PC-9 (cell line): Measurements from ENCODE around the gene HNRNPM. TPM values are rescaled to one million over a fixed set of nuclear protein-coding genes. Genes with fewer than 3 reads are reported as not detected.

Source experiments
- BruUV-seq: library from RNA; stranded (reverse); fragments of 400-500 nt; replicated peaks from 2 replicates; lab custom pipeline; 2021; lab: Mats Ljungman, UMichigan
- CTCF ChIA-PET: fragments of 300-600 bp; sonication (Branson Sonifier 250); formaldehyde crosslinking; loops from one replicate; lab custom pipeline; 2022; ENCODE audit warnings: antibody characterized with exemption; lab: Charles Lee
- POLR2A ChIA-PET: fragments of 300-600 bp; sonication (Branson Sonifier 250); formaldehyde crosslinking; loops from one replicate; lab custom pipeline; 2022; ENCODE audit warnings: antibody characterized with exemption; ENCODE audit not compliant: unreplicated experiment; lab: Charles Lee
- DNase-seq, 2 experiments: peaks; one replicate each; pipeline versions ENCODE4 v3.0.0 to v3.0.0-alpha.2; 2015 to 2022; ENCODE audit warnings: mixed read lengths in 1 of 2
- H2AFZ ChIP-seq: fragments of 200-600 bp; sonication (generic); 2 replicates; pipeline ENCODE4 v1.8.1; 2017; ENCODE audit warnings: antibody characterized with exemption
- H3F3A ChIP-seq: fragments of 200-600 bp; sonication (generic); 2 replicates; pipeline ENCODE4 v1.8.1; 2017; ENCODE audit warnings: antibody characterized with exemption, mild to moderate bottlenecking, low read depth; ENCODE audit not compliant: insufficient read depth
- H3K27ac ChIP-seq: fragments of 200-600 bp; sonication (generic); 2 replicates; pipeline ENCODE4 v1.6.1; 2016; ENCODE audit warnings: mixed run types
- H3K27me3 ChIP-seq: fragments of 200-600 bp; sonication (generic); 2 replicates; pipeline ENCODE4 v1.6.1; 2016; ENCODE audit warnings: low read depth, mixed run types; ENCODE audit not compliant: insufficient read depth
- H3K36me3 ChIP-seq: fragments of 200-600 bp; sonication (generic); 2 replicates; pipeline ENCODE4 v1.6.1; 2016; ENCODE audit warnings: low read depth, mixed run types
- H3K4me1 ChIP-seq: fragments of 200-600 bp; sonication (generic); replicated peaks from 2 replicates; pipeline ENCODE4 v1.6.1; 2016; ENCODE audit warnings: mixed run types; ENCODE audit not compliant: insufficient read depth
- H3K4me2 ChIP-seq: fragments of 200-600 bp; sonication (generic); 2 replicates; pipeline ENCODE4 v1.6.1; 2017; ENCODE audit warnings: mixed run types
- H3K4me3 ChIP-seq: fragments of 200-600 bp; sonication (generic); 2 replicates; pipeline ENCODE4 v1.6.1; 2016; ENCODE audit warnings: mixed run types
- H3K79me2 ChIP-seq: fragments of 200-600 bp; sonication (generic); 2 replicates; pipeline ENCODE4 v1.6.1; 2017; ENCODE audit warnings: low read depth, mixed run types
- H3K9me2 ChIP-seq: fragments of 200-600 bp; sonication (generic); 2 replicates; pipeline ENCODE4 v1.8.1; 2017; ENCODE audit warnings: mild to moderate bottlenecking; ENCODE audit not compliant: insufficient read depth
- H3K9me3 ChIP-seq: fragments of 200-600 bp; sonication (generic); 2 replicates; pipeline ENCODE4 v1.8.1; 2016; ENCODE audit warnings: low read depth; ENCODE audit not compliant: insufficient read depth
- H4K20me1 ChIP-seq: fragments of 200-600 bp; sonication (generic); 2 replicates; pipeline ENCODE4 v1.8.1; 2017; ENCODE audit not compliant: insufficient read depth
- CTCF ChIP-seq: fragments of 200-600 bp; sonication (generic); conservative IDR thresholded peaks from 2 replicates; pipeline ENCODE4 v1.6.1; 2017; ENCODE audit warnings: mixed run types, antibody characterized with exemption, mild to moderate bottlenecking, moderate library complexity
- EZH2 ChIP-seq: fragments of 200-600 bp; sonication (generic); IDR thresholded peaks from 2 replicates; pipeline ENCODE4 v1.8.0; 2017; ENCODE audit warnings: antibody characterized with exemption, low read depth
- intact Hi-C: fragments of 100-400 bp; cut with micrococcal nuclease; formaldehyde crosslinking; loops from one replicate; pipeline ENCODE4 v1.10.0; 2022; ENCODE audit not compliant: unreplicated experiment
- total RNA-seq: library from RNA; stranded (reverse); gene quantifications from 2 replicates; pipeline ENCODE4 v1.2.3, GENCODE V29; 2021

The HNRNPM gene
- total RNA-seq, 1 experiment from 2014 or later, result 239 TPM

- Histone ChIP-seq H3F3A (peaks cover 46% of the 10 kb centered on the region), H3K27me3 (no peaks in the 10 kb centered on the region), H3K9me3 (no peaks in the 10 kb centered on the region), H3K4me3 (no peak overlapping the region; the same call in 1 of the 2 replicates), H3K4me2 (peak overlapping the region; percentile 63), H3K79me2 (peaks cover 97% of the 10 kb centered on the region), H3K4me1 (peaks cover 51% of the 10 kb centered on the region), H2AFZ (no peak overlapping the region), H4K20me1 (peaks cover 96% of the 10 kb centered on the region), H3K27ac (peak overlapping the region; percentile 10), H3K36me3 (peaks cover 38% of the 10 kb centered on the region), H3K9me2 (no peaks in the 10 kb centered on the region)
- intact Hi-C loops, result loop anchor here (10.0 kb wide), 1 partner anchor 87 kb away; the partner anchor contains the start of gene ANGPTL4
- DNase-seq, result no peak
- TF ChIP-seq CTCF, result no peak
- no peak for TF ChIP-seq EZH2
- BruUV-seq, result no TSS peak
- ChIA-PET POLR2A (interaction anchor here (0.6 to 1.5 kb wide), 4 partner anchors 38 to 1367 kb away, joined by 3 to 22 read pairs (median 6); partner anchors contain the start of genes FBXL12 and MARCHF2), CTCF (no interaction called here)
These were observed 6.6 kb downstream of the HNRNPM start for GRCh38 chr19:8451377-8451776.

- peaks cover 97% of the 10 kb centered on the region for H3K79me2 ChIP-seq
- H4K20me1 ChIP-seq, result peaks cover 96% of the 10 kb centered on the region
- peak overlapping the region; percentile 63 for H3K4me2 ChIP-seq
- no TSS peak for BruUV-seq
- peaks cover 45% of the 10 kb centered on the region for H3F3A ChIP-seq
- intact Hi-C loops, result loop anchor here (10.0 kb wide), 1 partner anchor 87 kb away; the partner anchor contains the start of gene ANGPTL4
- H3K27ac ChIP-seq, result peak overlapping the region; percentile 10
- no peaks in the 10 kb centered on the region for H3K9me3 ChIP-seq
- peak; percentile 39 to 90 for DNase-seq
- peak overlapping the region; percentile 3; the same call in 1 of the 2 replicates for H3K4me3 ChIP-seq
- H3K27me3 ChIP-seq, result no peaks in the 10 kb centered on the region
- CTCF ChIA-PET, result no interaction called here
- peaks cover 38% of the 10 kb centered on the region for H3K36me3 ChIP-seq
- POLR2A ChIA-PET, result interaction anchor here (0.6 to 1.5 kb wide), 3 partner anchors 39 to 1367 kb away, joined by 3 to 22 read pairs (median 7); partner anchors contain the start of genes FBXL12 and MARCHF2
- no peaks in the 10 kb centered on the region for H3K9me2 ChIP-seq
- peaks cover 46% of the 10 kb centered on the region for H3K4me1 ChIP-seq
- no peak for TF ChIP-seq CTCF
- TF ChIP-seq EZH2, result no peak
- H2AFZ ChIP-seq, result no peak overlapping the region
These were observed 7.1 kb downstream of the HNRNPM start for GRCh38 chr19:8451885-8452284.

- peaks cover 97% of the 10 kb centered on the region for H3K79me2 ChIP-seq
- H3K27ac ChIP-seq, result peak overlapping the region; percentile 10; the same call in 1 of the 2 replicates
- intact Hi-C loops, result loop anchor here (10.0 kb wide), 1 partner anchor 88 kb away; the partner anchor contains the start of gene ANGPTL4
- H3K36me3 ChIP-seq, result peaks cover 35% of the 10 kb centered on the region
- no peak for DNase-seq
- BruUV-seq, result no TSS peak
- peaks cover 42% of the 10 kb centered on the region for H3K4me1 ChIP-seq
- no peaks in the 10 kb centered on the region for H3K9me3 ChIP-seq
- H3K4me3 ChIP-seq, result 0 out of 2 replicates have a peak overlapping the region, but pooled peaks have one; percentile 3
- no peaks in the 10 kb centered on the region for H3K27me3 ChIP-seq
- H3K9me2 ChIP-seq, result no peaks in the 10 kb centered on the region
- CTCF ChIA-PET, result no interaction called here
- no peak for TF ChIP-seq CTCF
- no peak for TF ChIP-seq EZH2
- POLR2A ChIA-PET, result no interaction called here
- H3K4me2 ChIP-seq, result peak overlapping the region; percentile 63
- peaks cover 96% of the 10 kb centered on the region for H4K20me1 ChIP-seq
- H3F3A ChIP-seq, result peaks cover 43% of the 10 kb centered on the region
- H2AFZ ChIP-seq, result no peak overlapping the region
These were observed 7.8 kb downstream of the HNRNPM start for GRCh38 chr19:8452446-8453123.
